NCI-H510A treated with DMSO at 0.1 percent for 48 hours (cell line): ENCODE data around the gene TAF11L13.
"Not testable (repeated sequence)": the region's sequence is repeated elsewhere in the genome, so short reads cannot be mapped to it uniquely, and the experiment has no call there.

Source experiments
- DNase-seq: peaks from one replicate; lab custom pipeline; 2025; lab: John Stamatoyannopoulos, UW

TAF11L13 gene

DNA sequence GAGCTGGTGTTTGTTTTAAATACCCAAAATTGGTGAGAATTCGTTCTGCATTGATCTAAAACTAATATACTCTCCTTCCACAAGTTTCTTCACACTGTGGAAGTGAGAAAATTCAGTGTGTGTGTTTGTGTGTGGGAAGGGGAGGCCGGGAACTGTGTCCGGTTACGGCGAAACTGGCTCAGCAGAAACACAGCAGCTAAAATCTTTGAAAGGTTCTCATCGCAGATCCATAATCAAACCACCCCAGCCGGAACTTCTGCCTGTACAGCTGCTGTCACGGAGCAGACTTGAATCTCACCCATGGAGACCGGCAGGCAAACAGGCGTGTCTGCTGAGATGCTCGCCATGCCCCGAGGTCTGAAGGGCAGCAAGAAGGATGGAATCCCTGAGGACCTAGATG is at the start of gene TAF11L13:
TAF11L13 (plus strand) TSS at position 301 of the 400 bp plus-strand sequence.
- not testable (repeated sequence) for DNase-seq

DNA sequence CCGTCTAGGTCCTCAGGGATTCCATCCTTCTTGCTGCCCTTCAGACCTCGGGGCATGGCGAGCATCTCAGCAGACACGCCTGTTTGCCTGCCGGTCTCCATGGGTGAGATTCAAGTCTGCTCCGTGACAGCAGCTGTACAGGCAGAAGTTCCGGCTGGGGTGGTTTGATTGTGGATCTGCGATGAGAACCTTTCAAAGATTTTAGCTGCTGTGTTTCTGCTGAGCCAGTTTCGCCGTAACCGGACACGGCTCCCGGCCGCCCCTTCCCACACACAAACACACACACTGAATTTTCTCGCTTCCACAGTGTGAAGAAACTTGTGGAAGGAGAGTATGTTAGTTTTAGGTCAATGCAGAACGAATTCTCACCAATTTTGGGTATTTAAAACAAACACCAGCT is 46.2 kb upstream of the TAF11L13 start, which contains the start of gene TAF11L7:
TAF11L7 (minus strand) TSS at position 101 of the 400 bp plus-strand sequence.
- not testable (repeated sequence) for DNase-seq

DNA sequence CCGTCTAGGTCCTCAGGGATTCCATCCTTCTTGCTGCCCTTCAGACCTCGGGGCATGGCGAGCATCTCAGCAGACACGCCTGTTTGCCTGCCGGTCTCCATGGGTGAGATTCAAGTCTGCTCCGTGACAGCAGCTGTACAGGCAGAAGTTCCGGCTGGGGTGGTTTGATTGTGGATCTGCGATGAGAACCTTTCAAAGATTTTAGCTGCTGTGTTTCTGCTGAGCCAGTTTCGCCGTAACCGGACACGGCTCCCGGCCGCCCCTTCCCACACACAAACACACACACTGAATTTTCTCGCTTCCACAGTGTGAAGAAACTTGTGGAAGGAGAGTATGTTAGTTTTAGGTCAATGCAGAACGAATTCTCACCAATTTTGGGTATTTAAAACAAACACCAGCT is 41.0 kb upstream of the TAF11L13 start, which contains the start of gene TAF11L8:
TAF11L8 (minus strand) TSS at position 101 of the 400 bp plus-strand sequence.
- not testable (repeated sequence) for DNase-seq

DNA sequence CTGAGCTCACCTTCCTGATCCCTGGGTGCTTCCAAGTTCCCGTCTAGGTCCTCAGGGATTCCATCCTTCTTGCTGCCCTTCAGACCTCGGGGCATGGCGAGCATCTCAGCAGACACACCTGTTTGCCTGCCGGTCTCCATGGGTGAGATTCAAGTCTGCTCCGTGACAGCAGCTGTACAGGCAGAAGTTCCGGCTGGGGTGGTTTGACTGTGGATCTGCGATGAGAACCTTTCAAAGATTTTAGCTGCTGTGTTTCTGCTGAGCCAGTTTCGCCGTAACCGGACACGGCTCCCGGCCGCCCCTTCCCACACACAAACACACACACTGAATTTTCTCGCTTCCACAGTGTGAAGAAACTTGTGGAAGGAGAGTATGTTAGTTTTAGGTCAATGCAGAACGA is 37.6 kb upstream of the TAF11L13 start, which contains the start of gene TAF11L9:
TAF11L9 (minus strand) TSS at position 140 of the 400 bp plus-strand sequence.
- DNase-seq, result not testable (repeated sequence)

DNA sequence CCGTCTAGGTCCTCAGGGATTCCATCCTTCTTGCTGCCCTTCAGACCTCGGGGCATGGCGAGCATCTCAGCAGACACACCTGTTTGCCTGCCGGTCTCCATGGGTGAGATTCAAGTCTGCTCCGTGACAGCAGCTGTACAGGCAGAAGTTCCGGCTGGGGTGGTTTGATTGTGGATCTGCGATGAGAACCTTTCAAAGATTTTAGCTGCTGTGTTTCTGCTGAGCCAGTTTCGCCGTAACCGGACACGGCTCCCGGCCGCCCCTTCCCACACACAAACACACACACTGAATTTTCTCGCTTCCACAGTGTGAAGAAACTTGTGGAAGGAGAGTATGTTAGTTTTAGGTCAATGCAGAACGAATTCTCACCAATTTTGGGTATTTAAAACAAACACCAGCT is 34.2 kb upstream of the TAF11L13 start, which contains the start of gene TAF11L10:
TAF11L10 (minus strand) TSS at position 101 of the 400 bp plus-strand sequence.
- not testable (repeated sequence) for DNase-seq

DNA sequence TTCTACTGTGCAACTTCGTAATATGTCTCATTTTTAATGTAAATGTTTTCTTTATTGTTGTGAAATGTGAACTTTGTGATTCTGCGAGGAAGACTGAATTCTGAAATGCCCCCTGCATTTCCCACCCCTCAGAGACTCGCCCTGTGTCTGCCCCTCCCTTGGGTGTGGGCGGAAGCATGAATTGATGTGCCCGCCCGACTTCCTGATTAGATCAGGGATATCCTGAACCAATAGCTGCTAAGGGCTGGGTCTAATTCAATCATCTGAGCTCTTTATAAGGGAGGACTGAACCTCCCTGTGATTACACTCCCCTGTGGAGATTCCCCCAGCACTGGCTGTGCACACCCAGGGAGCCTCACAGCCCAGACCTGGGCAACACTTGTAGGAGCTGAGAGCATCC is 28.0 kb upstream of the TAF11L13 start, which contains the start of gene TAF11L11:
TAF11L11 (plus strand) TSS at position 304 of the 400 bp plus-strand sequence.
- DNase-seq, result not testable (repeated sequence)

DNA sequence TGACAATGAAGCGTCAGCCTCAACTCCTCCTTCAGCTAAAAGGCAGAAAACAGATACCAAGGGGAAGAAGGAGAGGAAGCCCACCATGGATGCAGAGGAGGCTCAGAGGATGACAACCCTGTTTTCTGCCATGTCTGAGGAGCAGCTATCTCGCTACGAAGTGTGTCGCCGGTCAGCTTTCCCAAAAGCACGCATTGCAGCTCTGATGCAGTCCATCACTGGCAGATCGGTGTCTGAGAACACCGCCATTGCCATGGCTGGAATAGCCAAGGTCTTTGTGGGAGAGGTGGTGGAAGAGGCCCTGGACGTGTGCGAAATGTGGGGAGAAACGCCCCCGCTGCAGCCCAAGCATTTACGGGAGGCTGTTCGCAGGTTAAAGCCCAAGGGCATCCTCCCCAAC is 26.9 kb upstream of the TAF11L13 start:
- no peak for DNase-seq

DNA sequence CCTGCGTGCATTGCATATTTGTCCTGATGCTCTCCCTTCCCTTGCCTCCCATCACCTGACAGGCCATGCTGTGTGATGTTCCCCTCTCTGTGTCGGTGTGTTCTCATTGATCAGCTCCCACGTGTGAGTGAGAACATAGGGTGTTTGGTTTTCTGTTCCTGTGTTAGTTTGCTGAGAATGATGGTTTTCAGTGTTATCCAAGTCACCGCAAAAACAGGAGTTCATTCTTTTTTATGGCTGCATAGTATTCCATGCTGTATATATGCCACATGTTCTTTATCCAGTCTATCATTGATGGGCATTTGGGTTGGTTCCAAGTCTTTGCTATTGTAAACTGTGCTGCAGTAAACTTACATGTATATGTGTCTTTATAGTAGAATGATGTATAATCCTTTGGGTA is 24.4 kb upstream of the TAF11L13 start:
- not testable (repeated sequence) for DNase-seq

DNA sequence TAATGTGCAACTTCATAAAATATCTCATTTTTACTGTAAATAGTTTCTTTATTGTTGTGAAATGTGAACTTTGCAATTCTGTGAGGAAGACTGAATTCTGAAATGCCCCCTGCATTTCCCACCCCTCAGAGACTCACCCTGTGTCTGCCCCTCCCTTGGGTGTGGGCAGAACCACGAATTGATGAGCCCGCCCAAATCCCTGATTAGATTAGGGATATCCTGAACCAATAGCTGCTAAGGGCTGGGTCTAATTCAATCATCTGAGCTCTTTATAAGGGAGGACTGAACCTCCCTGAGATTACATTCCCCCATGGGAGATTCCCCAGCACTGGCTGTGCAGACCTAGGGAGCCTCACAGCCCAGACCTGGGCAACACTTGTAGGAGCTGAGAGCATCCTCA is 21.8 kb upstream of the TAF11L13 start, which contains the start of gene TAF11L12:
TAF11L12 (plus strand) TSS at position 301 of the 400 bp plus-strand sequence.
- DNase-seq, result not testable (repeated sequence)

DNA sequence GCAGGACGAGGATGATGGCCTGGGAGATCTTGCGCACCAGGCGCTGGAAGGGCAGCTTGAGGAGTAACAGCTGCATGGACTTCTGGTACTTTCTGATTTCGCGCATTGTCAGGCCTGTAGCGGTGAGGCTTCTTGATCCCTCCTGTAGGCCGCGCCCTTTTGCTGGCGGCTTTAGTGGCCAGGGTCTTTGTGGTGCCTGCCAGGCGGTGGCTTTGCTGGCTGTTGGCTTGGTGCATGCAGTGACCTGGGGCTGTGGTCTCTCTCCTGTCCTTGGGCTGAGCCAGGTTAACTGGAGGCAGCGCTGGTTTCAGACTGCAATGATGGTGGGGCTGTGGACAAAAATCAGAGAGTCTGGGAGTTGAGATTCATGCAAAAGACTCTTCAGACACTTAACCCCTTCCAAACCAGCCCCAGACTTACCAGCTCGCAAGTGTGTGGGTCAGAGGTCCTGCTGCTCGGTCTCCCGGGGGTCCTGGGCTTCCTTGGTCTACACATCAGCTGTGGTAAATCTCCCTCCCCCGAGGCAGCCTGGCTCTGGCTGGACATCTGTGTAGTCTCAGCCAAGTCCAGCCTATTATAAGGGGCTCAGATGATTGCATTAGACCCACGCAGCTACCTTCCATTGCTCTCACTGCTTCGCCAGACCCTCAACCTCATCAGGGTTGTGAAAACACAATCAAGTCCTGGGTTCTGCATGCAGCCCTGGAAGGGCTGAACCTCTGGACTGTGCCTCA is 16.8 kb upstream of the TAF11L13 start:
- no peak for DNase-seq

DNA sequence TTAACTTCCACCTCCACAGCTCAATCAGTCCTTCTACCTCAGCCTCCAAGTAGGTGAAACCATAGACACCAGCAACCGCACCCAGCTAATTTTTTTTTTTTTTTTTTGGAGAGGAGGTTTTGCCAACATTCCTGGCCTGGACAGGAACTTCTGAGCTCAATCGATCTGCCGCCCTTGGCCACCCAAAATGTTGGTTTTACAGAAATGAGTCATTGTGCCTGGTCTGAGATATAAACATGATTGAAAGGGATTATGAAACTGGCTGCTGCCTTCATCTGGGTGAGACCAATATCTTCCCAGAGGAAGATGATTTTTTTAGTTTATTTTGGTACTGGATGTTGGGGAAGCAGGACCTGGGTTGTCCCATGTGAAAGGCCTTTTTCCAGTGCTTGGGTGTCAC is 12.5 kb upstream of the TAF11L13 start:
- no peak for DNase-seq

DNA sequence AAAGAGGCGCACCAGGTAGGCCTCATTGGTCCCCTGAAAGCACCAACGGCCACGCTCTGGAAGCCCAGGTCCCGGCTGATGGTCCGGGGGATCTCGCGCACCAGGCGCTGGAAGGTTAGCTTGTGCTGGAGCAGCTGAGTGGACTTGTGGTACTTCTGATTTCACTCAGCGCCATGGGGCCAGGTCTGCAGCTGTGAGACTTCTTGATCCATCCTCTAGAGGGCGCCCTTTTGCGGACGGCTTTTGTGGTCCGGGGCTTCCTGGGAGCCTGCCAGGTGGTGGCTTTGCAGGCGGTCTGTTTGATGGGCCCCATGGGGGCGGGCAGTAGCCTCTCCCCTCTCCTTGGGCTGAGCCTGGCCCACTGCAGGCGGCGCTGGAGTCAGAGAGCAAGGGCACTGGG is 11.3 kb upstream of the TAF11L13 start:
- no peak for DNase-seq

DNA sequence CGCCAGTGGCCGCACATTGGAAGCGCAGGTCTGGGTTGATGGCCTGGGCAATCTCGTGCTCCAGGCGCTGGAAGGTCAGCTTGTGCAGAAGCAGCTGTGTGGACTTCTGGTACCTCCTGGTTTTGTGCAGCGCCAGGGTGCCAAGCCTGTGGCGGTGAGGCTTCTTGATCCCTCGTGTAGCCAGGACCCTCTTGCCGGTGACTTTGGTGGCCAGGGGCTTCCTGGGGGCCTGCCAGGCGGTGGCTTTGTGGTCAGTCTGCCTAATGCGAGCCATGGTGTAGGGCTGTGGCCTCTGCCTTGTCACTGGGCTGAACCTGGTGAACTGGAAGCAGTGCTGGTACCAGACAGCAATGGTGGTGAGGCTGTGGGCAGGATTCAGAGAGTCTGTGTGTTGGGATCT is 6.2 kb upstream of the TAF11L13 start:
- no peak for DNase-seq

DNA sequence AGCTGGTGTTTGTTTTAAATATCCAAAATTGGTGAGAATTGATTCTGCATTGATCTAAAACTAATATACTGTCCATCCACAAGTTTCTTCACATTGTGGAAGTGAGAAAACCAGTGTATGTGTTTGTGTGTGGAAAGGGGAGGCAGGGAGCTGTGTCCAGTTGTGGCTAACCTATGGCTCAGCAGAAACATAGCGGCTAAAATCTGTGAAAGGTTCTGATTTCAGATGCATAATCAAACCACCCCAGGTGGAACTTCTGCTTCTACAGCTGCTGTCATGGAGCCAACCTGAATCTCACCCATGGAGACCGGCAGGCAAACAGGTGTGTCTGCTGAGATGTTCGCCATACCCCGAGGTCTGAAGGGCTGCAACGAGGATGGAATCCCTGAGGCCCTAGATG is 2.3 kb downstream of the TAF11L13 start, which contains the start of gene TAF11L14:
TAF11L14 (plus strand) TSS at position 301 of the 400 bp plus-strand sequence.
- DNase-seq, result no peak

DNA sequence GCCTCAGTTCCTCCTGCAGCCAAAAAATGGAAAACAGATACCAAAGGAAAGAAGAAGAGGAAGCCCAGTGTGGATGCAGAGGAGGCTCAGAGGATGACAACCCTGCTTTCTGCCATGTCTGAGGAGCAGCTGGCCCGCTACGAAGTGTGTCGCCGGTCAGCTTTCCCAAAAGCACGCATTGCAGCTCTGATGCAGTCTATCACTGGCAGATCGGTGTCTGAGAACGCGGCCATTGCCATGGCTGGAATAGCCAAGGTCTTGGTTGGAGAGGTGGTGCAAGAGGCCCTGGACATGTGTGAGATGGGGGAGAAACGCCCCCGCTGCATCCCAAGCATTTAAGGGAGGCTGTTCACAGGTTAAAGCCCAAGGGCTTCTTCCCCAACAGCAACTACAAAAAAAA is 17.3 kb downstream of the TAF11L13 start:
- not testable (repeated sequence) for DNase-seq

DNA sequence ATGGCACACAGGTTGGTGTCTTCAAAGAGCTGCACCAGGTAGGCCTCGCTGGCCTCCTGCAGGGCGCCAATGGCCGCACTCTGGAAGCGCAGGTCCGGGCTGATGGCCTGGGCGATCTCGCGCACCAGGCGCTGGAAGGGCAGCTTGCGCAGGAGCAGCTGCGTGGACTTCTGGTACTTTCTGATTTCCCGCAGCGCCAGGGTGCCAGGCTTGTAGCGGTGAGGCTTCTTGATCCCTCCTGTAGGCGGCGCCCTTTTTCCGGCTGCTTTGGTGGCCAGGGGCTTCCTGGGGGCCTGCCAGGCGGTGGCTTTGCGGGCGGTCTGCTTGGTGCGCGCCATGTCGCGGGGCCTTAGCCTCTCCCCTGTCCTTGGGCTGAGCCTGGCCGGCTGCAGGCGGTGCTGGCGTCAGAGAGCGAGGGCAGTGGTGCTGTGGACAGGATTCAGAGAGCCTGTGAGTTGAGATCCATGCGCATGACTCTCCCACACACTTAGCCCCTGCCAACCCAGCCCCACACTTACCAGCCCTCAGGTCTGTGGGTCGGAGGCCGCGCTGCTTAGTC is 23.4 kb downstream of the TAF11L13 start:
- DNase-seq, result not testable (repeated sequence)

DNA sequence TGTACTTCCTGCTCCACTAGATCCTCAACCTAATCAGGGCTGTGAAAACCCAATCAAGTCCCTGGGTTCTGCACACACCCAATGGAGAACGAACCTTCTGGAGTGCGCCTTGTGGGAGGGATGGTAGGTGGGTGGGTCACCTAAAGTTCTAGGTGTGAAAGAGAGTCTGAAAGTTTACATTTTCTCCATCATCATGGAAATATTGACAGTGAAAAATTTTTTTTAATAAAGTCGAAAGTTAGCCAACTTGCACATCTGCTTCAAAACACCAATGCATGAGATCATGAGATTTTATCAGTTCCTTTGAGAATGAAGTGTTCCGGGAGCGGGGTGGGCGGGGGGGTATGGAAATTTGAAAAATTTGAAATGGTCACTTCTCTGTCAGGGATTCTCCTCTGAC is 24.0 kb downstream of the TAF11L13 start:
- DNase-seq, result no peak

DNA sequence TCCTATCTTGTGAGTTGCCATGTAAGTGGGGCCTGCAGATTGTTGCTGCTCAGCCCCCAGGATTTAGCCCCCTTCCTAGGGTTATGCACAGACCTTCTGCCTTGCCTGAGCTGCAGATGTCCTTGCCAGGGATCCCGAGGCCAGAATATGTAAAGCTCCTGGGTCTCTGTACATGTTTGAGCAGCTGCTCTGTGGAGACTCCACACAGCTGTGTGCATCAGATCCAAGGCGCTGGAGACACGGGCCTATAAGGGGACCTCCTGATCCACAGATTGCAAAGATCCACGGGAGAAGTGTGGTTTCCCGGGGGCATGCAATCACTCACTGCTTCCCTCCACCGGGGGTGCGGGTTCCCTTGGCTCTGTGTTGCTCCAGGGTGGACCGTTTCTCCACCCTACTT is 31.3 kb downstream of the TAF11L13 start:
- no peak for DNase-seq

DNA sequence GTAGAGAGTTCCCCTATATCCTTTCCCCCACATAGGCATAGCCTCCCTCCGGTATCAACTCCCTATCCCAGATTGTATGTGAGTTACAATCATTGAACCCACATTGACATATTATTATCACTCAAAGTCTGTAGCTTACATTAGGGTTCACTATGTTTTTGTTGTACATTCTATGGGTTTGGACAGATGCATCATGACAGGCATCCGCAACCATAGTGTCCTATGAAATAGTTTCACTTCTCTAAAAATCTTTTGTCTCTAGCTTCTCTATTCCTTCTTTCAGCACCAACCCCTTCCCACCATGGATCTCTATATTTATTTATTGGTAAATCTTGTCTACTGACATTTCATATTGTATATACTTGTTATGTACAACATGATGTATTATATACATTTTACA is 33.9 kb downstream of the TAF11L13 start:
- no peak for DNase-seq

DNA sequence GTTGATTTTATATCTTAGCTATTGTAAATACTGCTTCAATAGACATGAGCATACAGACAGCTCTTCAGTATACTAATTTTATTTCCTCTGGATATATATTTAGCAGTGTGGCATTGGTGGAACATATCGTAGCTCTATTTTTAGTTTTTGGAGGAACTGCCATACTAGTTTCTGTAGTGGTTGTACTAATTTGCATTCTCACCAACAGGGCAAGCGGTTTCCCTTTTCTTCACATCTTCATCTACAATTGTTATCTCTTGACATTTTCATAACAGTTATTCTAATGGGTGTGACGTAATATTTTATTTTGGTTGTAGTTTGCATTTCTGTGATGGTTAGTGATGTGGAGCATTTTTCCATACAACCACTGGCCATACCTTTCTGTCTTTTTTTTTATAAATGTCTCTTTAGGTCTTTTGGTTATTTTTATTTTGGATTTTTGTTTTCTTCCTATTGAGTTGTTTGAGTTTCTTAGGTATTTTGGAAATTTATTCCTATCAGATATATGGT is 34.9 kb downstream of the TAF11L13 start:
- no peak for DNase-seq

DNA sequence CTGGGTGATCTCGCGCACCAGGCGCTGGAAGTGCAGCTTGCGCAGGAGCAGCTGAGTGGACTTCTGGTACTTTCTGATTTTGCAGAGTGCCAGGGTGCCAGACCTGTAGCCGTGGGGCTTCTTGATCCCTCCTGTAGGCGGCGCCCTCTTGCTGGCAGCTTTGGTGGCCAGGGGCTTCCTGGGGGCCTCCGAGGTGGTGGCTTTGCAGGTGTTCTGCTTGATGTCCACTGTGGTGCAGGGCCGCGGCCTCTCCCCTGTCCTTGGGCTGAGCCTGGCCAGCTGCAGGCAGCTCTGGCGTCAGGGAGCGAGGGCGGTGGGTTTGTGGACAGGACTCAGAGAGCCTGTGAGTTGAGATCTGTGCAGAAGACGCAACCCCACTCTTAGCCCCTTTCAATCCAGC is 38.5 kb downstream of the TAF11L13 start:
- no peak for DNase-seq

DNA sequence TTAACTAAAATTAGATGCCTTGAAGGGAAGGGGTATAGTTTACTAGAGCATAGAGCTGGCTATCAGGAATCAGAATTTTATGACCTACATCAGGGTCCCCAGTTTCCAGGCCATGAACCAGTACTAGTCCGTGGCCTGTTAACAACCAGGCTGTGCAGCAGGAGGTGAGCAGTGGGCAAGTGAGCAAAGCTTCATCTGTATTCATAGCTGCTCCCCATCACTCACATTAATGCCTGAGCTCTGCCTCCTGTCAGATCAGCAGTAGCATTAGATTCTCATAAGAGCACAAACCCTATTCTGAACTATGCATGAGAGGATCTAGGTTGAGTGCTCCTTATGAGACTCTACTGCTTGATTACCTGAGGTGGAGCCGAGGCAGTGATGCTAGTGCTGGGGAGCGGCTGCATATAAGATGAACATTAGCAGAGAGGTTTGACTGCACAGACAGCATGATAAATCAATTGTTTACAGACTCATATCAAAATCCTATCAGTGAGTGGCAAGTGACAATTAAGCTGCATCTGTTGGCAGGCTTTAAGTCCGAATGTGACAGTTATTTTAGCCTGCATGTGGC is 47.0 kb downstream of the TAF11L13 start:
- no peak for DNase-seq
